ENCODE data around the gene TEAD3. TPM values are rescaled to one million over a fixed set of nuclear protein-coding genes. Genes with fewer than 3 reads are reported as not detected.

The TEAD3 gene
- total RNA-seq, 1 experiment from 2014 or later, result 34.3 TPM

GRCh38 chr6:35477551-35478179 is 19.2 kb downstream of the TEAD3 start:
- H3K36me3 Mint-ChIP-seq, result peaks cover 21% of the 10 kb centered on the region
- no peak overlapping the region for H3K4me3 Mint-ChIP-seq
- peaks cover 13% of the 10 kb centered on the region for H3K4me1 Mint-ChIP-seq
- no peaks in the 10 kb centered on the region for H3K9me3 Mint-ChIP-seq
- POLR2A ChIA-PET, result interaction anchor here (1.0 to 1.5 kb wide), 3 partner anchors 14 to 20 kb away, joined by 3 to 4 read pairs (median 3); partner anchors contain the start of gene TEAD3
- H3K27ac Mint-ChIP-seq, result no peak overlapping the region
- CTCF ChIA-PET, result interaction anchor here (1.1 to 2.3 kb wide), 3 partner anchors 10 to 45 kb away, joined by 3 to 6 read pairs (median 5); partner anchors contain the start of gene RPL10A
- no peak for TF ChIP-seq SP1 (CRISPR knock-in tag; conservative IDR thresholded peaks at IDR 0.05)
- TF ChIP-seq ZNF219 (CRISPR knock-in tag; IDR thresholded peaks at IDR 0.05; ENCODE audit: borderline replicate concordance), result no peak
- no peak for TF ChIP-seq IRF2 (CRISPR knock-in tag; IDR thresholded peaks at IDR 0.05; ENCODE audit: borderline replicate concordance, low read depth)
- TF ChIP-seq GRHL2 (CRISPR knock-in tag; IDR thresholded peaks at IDR 0.05; ENCODE audit: insufficient replicate concordance, severe bottlenecking), result no peak
- TF ChIP-seq HMGA2 (CRISPR knock-in tag; IDR thresholded peaks at IDR 0.05), result no peak
- no peak for TF ChIP-seq ZNF512 (CRISPR knock-in tag; IDR thresholded peaks at IDR 0.05; ENCODE audit: borderline replicate concordance)
- no peak for TF ChIP-seq NFATC4 (CRISPR knock-in tag; IDR thresholded peaks at IDR 0.05)
- DNase-seq (ENCODE audit: low spot score), result no peak
- no peaks in the 10 kb centered on the region for H3K27me3 Mint-ChIP-seq (ENCODE audit: low read depth)
- ATAC-seq, result no peak

- Mint-ChIP-seq H3K9me3 (no peaks in the 10 kb centered on the region), H3K27ac (no peak overlapping the region), H3K27me3 (ENCODE audit: low read depth) (no peaks in the 10 kb centered on the region), H3K4me1 (peaks cover 18% of the 10 kb centered on the region), H3K36me3 (peaks cover 26% of the 10 kb centered on the region), H3K4me3 (no peak overlapping the region)
- ATAC-seq, result no peak
- no peak for DNase-seq (ENCODE audit: low spot score)
- ChIA-PET POLR2A (interaction anchor here (1.4 to 7.9 kb wide), 2 partner anchors 9 to 21 kb away, joined by 6 to 54 read pairs; no protein-coding TSS in a partner anchor), CTCF (interaction anchor here (1.1 to 2.3 kb wide), 4 partner anchors 9 to 135 kb away, joined by 3 to 6 read pairs (median 4); partner anchors contain the start of gene RPL10A)
- TF ChIP-seq STAT6 (CRISPR knock-in tag; conservative IDR thresholded peaks at IDR 0.05; ENCODE audit: low read depth), result no peak
- TF ChIP-seq PRRX2 (CRISPR knock-in tag; IDR thresholded peaks at IDR 0.05), result no peak
- TF ChIP-seq MYBL2 (CRISPR knock-in tag; IDR thresholded peaks at IDR 0.05), result no peak
- no peak for TF ChIP-seq ZSCAN18 (CRISPR knock-in tag; IDR thresholded peaks at IDR 0.05)
- no peak for TF ChIP-seq ZNF121 (CRISPR knock-in tag; IDR thresholded peaks at IDR 0.05)
- no peak for TF ChIP-seq ATF2 (CRISPR knock-in tag; IDR thresholded peaks at IDR 0.05; ENCODE audit: borderline replicate concordance, low read depth)
- TF ChIP-seq MXD4 (CRISPR knock-in tag; IDR thresholded peaks at IDR 0.05; ENCODE audit: borderline replicate concordance), result no peak
- no peak for TF ChIP-seq FOXJ3 (CRISPR knock-in tag; IDR thresholded peaks at IDR 0.05; ENCODE audit: borderline replicate concordance)
These were observed 19.9 kb downstream of the TEAD3 start for GRCh38 chr6:35477028-35477427.

Data from WTC11 (cell line).